ENCODE data around the gene BCL11B.

Gene BCL11B

GRCh38 chr14:99158150-99158549 is 113.8 kb downstream of the BCL11B start (continued):
- no peak for TF ChIP-seq BACH2 (CRISPR knock-in tag; IDR thresholded peaks at IDR 0.05; ENCODE audit: borderline replicate concordance)
- TF ChIP-seq ZFP3 (CRISPR knock-in tag; IDR thresholded peaks at IDR 0.05), result no peak
- no peak for TF ChIP-seq CSDC2 (CRISPR knock-in tag; IDR thresholded peaks at IDR 0.05)
- TF ChIP-seq ZFP30 (CRISPR knock-in tag; IDR thresholded peaks at IDR 0.05), result no peak
- TF ChIP-seq GLIS3 (CRISPR knock-in tag; IDR thresholded peaks at IDR 0.05), result no peak
- TF ChIP-seq, protein P1, sequence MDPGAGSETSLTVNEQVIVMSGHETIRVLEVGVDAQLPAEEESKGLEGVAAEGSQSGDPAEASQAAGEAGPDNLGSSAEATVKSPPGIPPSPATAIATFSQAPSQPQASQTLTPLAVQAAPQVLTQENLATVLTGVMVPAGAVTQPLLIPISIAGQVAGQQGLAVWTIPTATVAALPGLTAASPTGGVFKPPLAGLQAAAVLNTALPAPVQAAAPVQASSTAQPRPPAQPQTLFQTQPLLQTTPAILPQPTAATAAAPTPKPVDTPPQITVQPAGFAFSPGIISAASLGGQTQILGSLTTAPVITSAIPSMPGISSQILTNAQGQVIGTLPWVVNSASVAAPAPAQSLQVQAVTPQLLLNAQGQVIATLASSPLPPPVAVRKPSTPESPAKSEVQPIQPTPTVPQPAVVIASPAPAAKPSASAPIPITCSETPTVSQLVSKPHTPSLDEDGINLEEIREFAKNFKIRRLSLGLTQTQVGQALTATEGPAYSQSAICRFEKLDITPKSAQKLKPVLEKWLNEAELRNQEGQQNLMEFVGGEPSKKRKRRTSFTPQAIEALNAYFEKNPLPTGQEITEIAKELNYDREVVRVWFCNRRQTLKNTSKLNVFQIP (CRISPR knock-in tag; IDR thresholded peaks at IDR 0.05; ENCODE audit: borderline replicate concordance, low read depth), result no peak

DNA sequence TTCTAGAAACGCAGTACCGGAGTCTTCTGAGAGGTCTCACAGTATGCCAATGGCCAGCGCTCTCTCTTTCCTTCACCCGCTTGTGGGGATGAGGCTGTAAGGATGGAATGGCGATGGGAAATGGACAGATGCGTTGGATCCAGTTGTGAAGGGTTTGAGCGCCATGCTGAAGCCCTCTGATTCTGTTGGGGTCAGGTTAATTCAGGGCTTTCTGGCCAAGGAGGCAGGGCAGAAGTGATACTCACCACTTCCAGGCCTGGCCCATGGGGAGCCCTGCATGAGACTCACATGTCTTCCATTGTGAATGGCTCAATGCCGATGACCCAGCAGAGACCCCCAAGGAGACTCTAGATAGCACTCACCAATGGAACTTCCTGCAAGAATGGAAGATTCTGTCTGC is 114.3 kb downstream of the BCL11B start:
- TF ChIP-seq, protein P1 (CRISPR knock-in tag; IDR thresholded peaks at IDR 0.05; ENCODE audit: borderline replicate concordance, low read depth), result no peak
- TF ChIP-seq SNAI2 (CRISPR knock-in tag; IDR thresholded peaks at IDR 0.05) (no peak), TSHZ2 (CRISPR knock-in tag; IDR thresholded peaks at IDR 0.05) (no peak), ZC3H10 (CRISPR knock-in tag; IDR thresholded peaks at IDR 0.05) (no peak)
- TF ChIP-seq, protein P2, sequence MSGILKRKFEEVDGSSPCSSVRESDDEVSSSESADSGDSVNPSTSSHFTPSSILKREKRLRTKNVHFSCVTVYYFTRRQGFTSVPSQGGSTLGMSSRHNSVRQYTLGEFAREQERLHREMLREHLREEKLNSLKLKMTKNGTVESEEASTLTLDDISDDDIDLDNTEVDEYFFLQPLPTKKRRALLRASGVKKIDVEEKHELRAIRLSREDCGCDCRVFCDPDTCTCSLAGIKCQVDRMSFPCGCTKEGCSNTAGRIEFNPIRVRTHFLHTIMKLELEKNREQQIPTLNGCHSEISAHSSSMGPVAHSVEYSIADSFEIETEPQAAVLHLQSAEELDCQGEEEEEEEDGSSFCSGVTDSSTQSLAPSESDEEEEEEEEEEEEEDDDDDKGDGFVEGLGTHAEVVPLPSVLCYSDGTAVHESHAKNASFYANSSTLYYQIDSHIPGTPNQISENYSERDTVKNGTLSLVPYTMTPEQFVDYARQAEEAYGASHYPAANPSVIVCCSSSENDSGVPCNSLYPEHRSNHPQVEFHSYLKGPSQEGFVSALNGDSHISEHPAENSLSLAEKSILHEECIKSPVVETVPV (CRISPR knock-in tag; IDR thresholded peaks at IDR 0.05), result no peak
- TF ChIP-seq, protein P3, sequence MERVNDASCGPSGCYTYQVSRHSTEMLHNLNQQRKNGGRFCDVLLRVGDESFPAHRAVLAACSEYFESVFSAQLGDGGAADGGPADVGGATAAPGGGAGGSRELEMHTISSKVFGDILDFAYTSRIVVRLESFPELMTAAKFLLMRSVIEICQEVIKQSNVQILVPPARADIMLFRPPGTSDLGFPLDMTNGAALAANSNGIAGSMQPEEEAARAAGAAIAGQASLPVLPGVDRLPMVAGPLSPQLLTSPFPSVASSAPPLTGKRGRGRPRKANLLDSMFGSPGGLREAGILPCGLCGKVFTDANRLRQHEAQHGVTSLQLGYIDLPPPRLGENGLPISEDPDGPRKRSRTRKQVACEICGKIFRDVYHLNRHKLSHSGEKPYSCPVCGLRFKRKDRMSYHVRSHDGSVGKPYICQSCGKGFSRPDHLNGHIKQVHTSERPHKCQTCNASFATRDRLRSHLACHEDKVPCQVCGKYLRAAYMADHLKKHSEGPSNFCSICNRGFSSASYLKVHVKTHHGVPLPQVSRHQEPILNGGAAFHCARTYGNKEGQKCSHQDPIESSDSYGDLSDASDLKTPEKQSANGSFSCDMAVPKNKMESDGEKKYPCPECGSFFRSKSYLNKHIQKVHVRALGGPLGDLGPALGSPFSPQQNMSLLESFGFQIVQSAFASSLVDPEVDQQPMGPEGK (CRISPR knock-in tag; IDR thresholded peaks at IDR 0.05; ENCODE audit: borderline replicate concordance), result no peak
- ATAC-seq, result no peak

GRCh38 chr14:99157246-99157645 is 114.8 kb downstream of the BCL11B start:
- no peak for ATAC-seq
- no peak for TF ChIP-seq PPARA (CRISPR knock-in tag; IDR thresholded peaks at IDR 0.05; ENCODE audit: borderline replicate concordance)
- TF ChIP-seq TOX (CRISPR knock-in tag; IDR thresholded peaks at IDR 0.05; ENCODE audit: borderline replicate concordance), result no peak
- no peak for TF ChIP-seq ARNTL (CRISPR knock-in tag; IDR thresholded peaks at IDR 0.05; ENCODE audit: borderline replicate concordance, low read depth)
- TF ChIP-seq, protein P2 (CRISPR knock-in tag; IDR thresholded peaks at IDR 0.05), result no peak
- TF ChIP-seq ZNF8 (CRISPR knock-in tag; IDR thresholded peaks at IDR 0.05), result no peak
- TF ChIP-seq ZNF70 (CRISPR knock-in tag; IDR thresholded peaks at IDR 0.05), result no peak
- TF ChIP-seq ESRRG (CRISPR knock-in tag; IDR thresholded peaks at IDR 0.05), result no peak
- TF ChIP-seq GLIS3 (CRISPR knock-in tag; IDR thresholded peaks at IDR 0.05), result no peak
- TF ChIP-seq RARB (CRISPR knock-in tag; IDR thresholded peaks at IDR 0.05), result no peak
- TF ChIP-seq, protein P1 (CRISPR knock-in tag; IDR thresholded peaks at IDR 0.05; ENCODE audit: borderline replicate concordance, low read depth), result no peak
- TF ChIP-seq TSHZ2 (CRISPR knock-in tag; IDR thresholded peaks at IDR 0.05), result no peak
- no peak for TF ChIP-seq OSR1 (CRISPR knock-in tag; IDR thresholded peaks at IDR 0.05)
- TF ChIP-seq, protein P3 (CRISPR knock-in tag; IDR thresholded peaks at IDR 0.05; ENCODE audit: borderline replicate concordance), result no peak
